Smooth muscle cell (in vitro differentiated cells): ENCODE data around the gene TNS1. TPM values are rescaled to one million over a fixed set of nuclear protein-coding genes. Genes with fewer than 3 reads are reported as not detected.

Source experiments
- DNase-seq: peaks from one replicate; lab custom pipeline; 2025; ENCODE audit not compliant: unreplicated experiment; lab: John Stamatoyannopoulos, UW
- H2AFZ ChIP-seq: fragments of 200-600 bp; sonication (generic); 2 replicates; pipeline ENCODE4 v1.6.0; 2016; ENCODE audit warnings: antibody characterized with exemption, low read depth, mild to moderate bottlenecking
- H3F3A ChIP-seq: fragments of 200-600 bp; sonication (generic); 2 replicates; pipeline ENCODE4 v1.6.0; 2017; ENCODE audit warnings: antibody characterized with exemption, low read depth
- H3K27ac ChIP-seq: fragments of 200-600 bp; sonication (generic); 2 replicates; pipeline ENCODE4 v1.5.1; 2016; ENCODE audit warnings: low read depth, mild to moderate bottlenecking
- H3K27me3 ChIP-seq: fragments of 200-600 bp; sonication (generic); 2 replicates; pipeline ENCODE4 v1.6.1; 2016; ENCODE audit warnings: low read depth, mild to moderate bottlenecking
- H3K36me3 ChIP-seq: fragments of 200-600 bp; sonication (generic); 2 replicates; pipeline ENCODE4 v1.5.1; 2016; ENCODE audit warnings: low read depth
- H3K4me1 ChIP-seq: fragments of 200-600 bp; sonication (generic); 2 replicates; pipeline ENCODE4 v1.5.1; 2016; ENCODE audit warnings: low read depth
- H3K4me2 ChIP-seq: fragments of 200-600 bp; sonication (generic); 2 replicates; pipeline ENCODE4 v1.6.0; 2016; ENCODE audit warnings: mild to moderate bottlenecking
- H3K4me3 ChIP-seq: fragments of 200-600 bp; sonication (generic); 2 replicates; pipeline ENCODE4 v1.5.1; 2016; ENCODE audit warnings: mild to moderate bottlenecking
- H3K79me2 ChIP-seq: fragments of 200-600 bp; sonication (generic); 2 replicates; pipeline ENCODE4 v1.6.0; 2016; ENCODE audit warnings: low read depth, mild to moderate bottlenecking
- H3K9ac ChIP-seq: fragments of 200-600 bp; sonication (generic); 2 replicates; pipeline ENCODE4 v1.6.0; 2016; ENCODE audit warnings: low read depth
- H3K9me3 ChIP-seq: fragments of 200-600 bp; sonication (generic); replicated peaks from 2 replicates; pipeline ENCODE4 v1.5.1; 2016; ENCODE audit warnings: low read depth
- H4K20me1 ChIP-seq: fragments of 200-600 bp; sonication (generic); 2 replicates; pipeline ENCODE4 v1.6.0; 2016; ENCODE audit warnings: low read depth
- WGBS: methylation state at CpG from one replicate; pipeline ENCODE4 v1.1.7; 2016; ENCODE audit warnings: low lambda C conversion rate; 5-methylcytosine and 5-hydroxymethylcytosine counted together
- polyA plus RNA-seq: library from polyadenylated mRNA; unstranded; fragments of >200 nt; fragmentation: Nextera tagmentation; extraction: Ambion mirVana; gene quantifications from 2 replicates; pipeline ENCODE4 v1.2.1, GENCODE V29; 2016
- total RNA-seq: library from RNA; depleted of rRNA; stranded (reverse); fragments of >200 nt; gene quantifications from 2 replicates; pipeline ENCODE4 v1.2.3, GENCODE V29; 2014
- TF ChIP-seq, protein P1 (sequence below): fragments of 200-600 bp; sonication (generic); IDR thresholded peaks from 2 replicates; pipeline ENCODE4 v1.5.1; 2017; ENCODE audit warnings: borderline replicate concordance, mild to moderate bottlenecking, antibody characterized with exemption; ENCODE audit not compliant: insufficient read depth, poor library complexity, severe bottlenecking

Gene TNS1
- total and polyA plus RNA-seq, 2 experiments from 2014 or later: 52.3 to 61.5 TPM

DNA sequence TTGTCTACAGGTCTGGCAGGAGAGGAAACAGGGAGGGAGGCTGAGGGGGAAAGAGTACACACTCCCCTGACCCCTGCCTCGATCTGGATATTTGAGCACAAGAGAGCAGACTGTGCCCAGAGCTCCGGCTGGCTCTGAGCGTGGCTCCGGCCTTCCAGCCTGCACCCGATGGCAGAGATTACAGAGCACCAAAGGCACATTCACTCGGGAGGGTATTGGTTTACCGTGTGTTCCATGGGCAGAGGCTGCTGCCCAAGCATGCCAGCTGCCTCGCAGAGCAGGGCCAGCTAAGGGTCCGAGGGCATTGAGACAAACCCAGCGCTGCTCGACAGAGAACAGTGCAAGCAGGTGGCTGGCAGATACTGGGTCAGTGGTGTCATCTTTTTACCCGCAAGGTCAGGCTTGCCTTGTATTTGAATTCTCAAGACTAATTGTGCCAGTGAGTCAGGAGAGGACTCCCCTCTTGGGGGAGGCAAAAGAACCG is 132.2 kb downstream of the TNS1 start:
- H2AFZ ChIP-seq: no peak overlapping the region
- H3K4me3 ChIP-seq: no peak overlapping the region
- H4K20me1 ChIP-seq: peaks cover 100% of the 10 kb centered on the region
- peaks cover 34% of the 10 kb centered on the region for H3F3A ChIP-seq
- no peaks in the 10 kb centered on the region for H3K36me3 ChIP-seq
- H3K27ac ChIP-seq: peak overlapping the region; percentile 70
- WGBS: 92% methylated on average over 13 of the region's 13 CpGs
- peaks cover 11% of the 10 kb centered on the region for H3K4me1 ChIP-seq
- DNase-seq: no peak
- H3K27me3 ChIP-seq: no peaks in the 10 kb centered on the region
- no peak overlapping the region for H3K9ac ChIP-seq
- no peaks in the 10 kb centered on the region for H3K9me3 ChIP-seq
- no peaks in the 10 kb centered on the region for H3K79me2 ChIP-seq
- no peak overlapping the region for H3K4me2 ChIP-seq
- TF ChIP-seq, protein P1, sequence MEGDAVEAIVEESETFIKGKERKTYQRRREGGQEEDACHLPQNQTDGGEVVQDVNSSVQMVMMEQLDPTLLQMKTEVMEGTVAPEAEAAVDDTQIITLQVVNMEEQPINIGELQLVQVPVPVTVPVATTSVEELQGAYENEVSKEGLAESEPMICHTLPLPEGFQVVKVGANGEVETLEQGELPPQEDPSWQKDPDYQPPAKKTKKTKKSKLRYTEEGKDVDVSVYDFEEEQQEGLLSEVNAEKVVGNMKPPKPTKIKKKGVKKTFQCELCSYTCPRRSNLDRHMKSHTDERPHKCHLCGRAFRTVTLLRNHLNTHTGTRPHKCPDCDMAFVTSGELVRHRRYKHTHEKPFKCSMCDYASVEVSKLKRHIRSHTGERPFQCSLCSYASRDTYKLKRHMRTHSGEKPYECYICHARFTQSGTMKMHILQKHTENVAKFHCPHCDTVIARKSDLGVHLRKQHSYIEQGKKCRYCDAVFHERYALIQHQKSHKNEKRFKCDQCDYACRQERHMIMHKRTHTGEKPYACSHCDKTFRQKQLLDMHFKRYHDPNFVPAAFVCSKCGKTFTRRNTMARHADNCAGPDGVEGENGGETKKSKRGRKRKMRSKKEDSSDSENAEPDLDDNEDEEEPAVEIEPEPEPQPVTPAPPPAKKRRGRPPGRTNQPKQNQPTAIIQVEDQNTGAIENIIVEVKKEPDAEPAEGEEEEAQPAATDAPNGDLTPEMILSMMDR: no peak

DNA sequence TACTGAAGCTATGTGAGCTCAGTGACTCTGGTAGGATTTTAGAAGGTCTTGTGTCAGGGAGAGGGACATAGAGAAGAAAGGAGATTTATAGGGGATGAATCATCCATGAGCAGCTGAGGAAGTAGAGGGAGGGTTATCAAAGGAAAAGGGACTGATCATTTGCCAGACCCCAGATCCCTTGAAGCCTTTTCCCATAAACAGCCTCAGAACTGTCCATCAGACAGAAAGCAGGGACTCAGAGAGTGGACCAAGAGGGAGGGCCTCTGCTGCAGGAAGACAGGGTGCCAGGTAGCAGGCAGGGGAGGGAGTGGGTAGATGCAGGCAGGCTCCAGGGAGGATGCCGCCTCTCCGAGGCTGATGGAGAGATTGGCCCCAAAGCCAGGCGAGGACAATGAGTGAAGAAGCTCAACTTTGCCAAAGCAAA is 133.9 kb downstream of the TNS1 start:
- no peaks in the 10 kb centered on the region for H3K9me3 ChIP-seq
- H3K4me3 ChIP-seq: no peak overlapping the region
- TF ChIP-seq, protein P1: no peak
- no peaks in the 10 kb centered on the region for H3K36me3 ChIP-seq
- no peak for DNase-seq
- no peaks in the 10 kb centered on the region for H3K27me3 ChIP-seq
- no peaks in the 10 kb centered on the region for H3K79me2 ChIP-seq
- H3K4me2 ChIP-seq: no peak overlapping the region
- H3K27ac ChIP-seq: peak overlapping the region; percentile 70
- no peak overlapping the region for H2AFZ ChIP-seq
- peaks cover 31% of the 10 kb centered on the region for H3F3A ChIP-seq
- no peak overlapping the region for H3K9ac ChIP-seq
- peaks cover 100% of the 10 kb centered on the region for H4K20me1 ChIP-seq
- peaks cover 11% of the 10 kb centered on the region for H3K4me1 ChIP-seq
- 29% methylated on average over 3 of the region's 3 CpGs for WGBS

DNA sequence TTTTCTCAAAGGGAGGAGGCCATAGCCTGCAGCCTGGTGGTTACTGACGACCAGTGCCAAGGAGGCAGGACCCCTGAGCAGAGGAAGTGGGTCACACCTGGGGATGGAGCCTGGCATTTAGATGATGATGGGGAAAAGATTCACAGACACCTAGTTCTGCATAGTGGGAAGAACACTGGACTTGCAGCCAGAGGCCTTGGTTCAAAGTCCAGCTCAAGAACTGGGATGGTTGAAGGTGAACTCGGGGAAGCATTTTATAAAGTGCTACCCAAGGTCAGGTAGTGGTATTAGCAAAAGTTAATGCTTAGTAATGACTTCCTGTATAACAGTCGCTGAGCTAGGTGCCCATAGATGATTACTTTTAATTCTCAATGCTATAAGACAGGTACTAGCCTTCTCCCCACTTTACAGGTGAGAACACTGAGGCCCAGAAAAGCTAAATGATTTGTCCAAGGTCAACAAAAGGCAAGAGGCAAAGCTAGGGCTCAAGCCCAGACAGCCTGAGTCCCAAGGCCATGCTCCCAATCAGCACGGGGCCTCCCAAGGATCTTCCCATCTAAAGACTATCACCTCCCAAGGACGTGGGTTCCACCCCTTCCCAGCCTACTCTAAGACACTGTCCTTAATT is 134.4 kb downstream of the TNS1 start:
- peaks cover 11% of the 10 kb centered on the region for H3K4me1 ChIP-seq
- peaks cover 31% of the 10 kb centered on the region for H3F3A ChIP-seq
- no peaks in the 10 kb centered on the region for H3K27me3 ChIP-seq
- H4K20me1 ChIP-seq: peaks cover 100% of the 10 kb centered on the region
- H3K9ac ChIP-seq: no peak overlapping the region
- no peak overlapping the region for H3K4me2 ChIP-seq
- WGBS: 62% methylated on average over 5 of the region's 5 CpGs
- no peaks in the 10 kb centered on the region for H3K9me3 ChIP-seq
- no peak overlapping the region for H3K4me3 ChIP-seq
- no peak overlapping the region for H2AFZ ChIP-seq
- TF ChIP-seq, protein P1: no peak
- peak overlapping the region; percentile 70 for H3K27ac ChIP-seq
- no peaks in the 10 kb centered on the region for H3K79me2 ChIP-seq
- DNase-seq: no peak
- no peaks in the 10 kb centered on the region for H3K36me3 ChIP-seq

DNA sequence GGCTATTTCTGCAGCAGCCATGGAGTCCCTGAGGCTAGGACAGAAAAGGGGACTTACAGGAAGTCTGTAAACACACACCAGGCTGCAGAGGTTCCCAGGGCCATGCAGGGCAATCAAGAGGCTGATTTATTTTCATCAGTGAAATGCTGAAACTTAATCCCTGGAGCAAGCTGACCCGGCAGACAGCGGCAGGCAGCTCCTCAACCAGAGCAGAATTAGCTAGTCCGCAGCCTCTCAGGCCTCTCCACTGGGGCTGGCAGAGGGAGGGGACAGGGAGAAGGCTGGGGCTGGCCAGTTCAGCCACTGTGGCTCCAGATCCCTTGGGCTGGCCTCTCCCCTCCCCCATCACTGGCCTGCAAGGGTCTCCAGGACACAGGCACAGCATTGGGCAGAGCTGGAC is 136.3 kb downstream of the TNS1 start:
- Histone ChIP-seq H3F3A (peaks cover 39% of the 10 kb centered on the region), H3K4me3 (no peak overlapping the region), H3K4me1 (peaks cover 11% of the 10 kb centered on the region), H3K9ac (no peak overlapping the region), H3K9me3 (no peaks in the 10 kb centered on the region), H3K79me2 (no peaks in the 10 kb centered on the region), H3K4me2 (no peak overlapping the region), H3K36me3 (no peaks in the 10 kb centered on the region), H2AFZ (no peak overlapping the region), H4K20me1 (peaks cover 98% of the 10 kb centered on the region), H3K27me3 (no peaks in the 10 kb centered on the region), H3K27ac (peak overlapping the region; percentile 36)
- WGBS: 12% methylated on average over 3 of the region's 3 CpGs
- no peak for DNase-seq
- TF ChIP-seq, protein P1: no peak
